Ectodermal cell (in vitro differentiated cells): Measurements from ENCODE around the gene KANSL1L.

ENCODE experiments used
- H3K27ac ChIP-seq: 2 replicates; pipeline ENCODE4 v1.7.0; 2013; ENCODE audit warnings: mild to moderate bottlenecking, low read depth, low read length; ENCODE audit not compliant: insufficient read depth, poor library complexity, severe bottlenecking
- H3K27me3 ChIP-seq: 2 replicates; pipeline ENCODE4 v1.7.0; 2013; ENCODE audit warnings: mild to moderate bottlenecking, low read length; ENCODE audit not compliant: insufficient read depth, control insufficient read depth, poor library complexity, severe bottlenecking
- H3K36me3 ChIP-seq: one replicate; pipeline ENCODE4 v1.7.0; 2013; ENCODE audit warnings: low read length; ENCODE audit not compliant: control insufficient read depth, insufficient read depth
- H3K4me1 ChIP-seq: one replicate; pipeline ENCODE4 v1.7.0; 2013; ENCODE audit warnings: low read length; ENCODE audit not compliant: control insufficient read depth, insufficient read depth
- H3K4me3 ChIP-seq: 2 replicates; pipeline ENCODE4 v1.7.0; 2013; ENCODE audit warnings: low read depth, low read length, control low read depth; ENCODE audit not compliant: insufficient read depth
- H3K9me3 ChIP-seq: 2 replicates; pipeline ENCODE4 v1.7.0; 2013; ENCODE audit warnings: mild to moderate bottlenecking, low read length, moderate library complexity; ENCODE audit not compliant: control insufficient read depth
- WGBS, 2 experiments: methylation state at CpG; one replicate each; pipeline ENCODE4 v1.1.7; 2013; ENCODE audit warnings: missing lambda C conversion rate in 2 of 2; 5-methylcytosine and 5-hydroxymethylcytosine counted together

Gene KANSL1L

DNA sequence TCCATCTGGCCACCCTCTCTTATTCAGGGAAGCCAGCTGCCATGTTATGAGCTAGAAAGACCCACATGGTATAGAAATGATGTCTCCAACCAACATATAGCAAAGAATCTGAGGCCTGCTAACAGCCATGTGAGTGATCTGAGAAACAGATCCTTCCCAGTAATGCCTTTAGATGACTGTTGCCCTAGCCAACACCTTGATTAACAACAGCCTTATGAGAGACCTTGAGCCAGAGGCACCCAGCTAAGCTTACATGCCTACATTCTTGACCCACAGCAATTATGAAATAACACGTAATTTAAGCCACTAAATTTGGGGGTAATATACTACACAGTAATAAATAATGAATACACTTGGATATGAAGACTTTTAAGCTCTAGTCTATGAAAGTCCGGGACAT is 13.0 kb downstream of the KANSL1L start:
- Histone ChIP-seq H3K4me3 (no peak overlapping the region), H3K27ac (no peak overlapping the region), H3K36me3 (peaks cover 10% of the 10 kb centered on the region), H3K9me3 (no peaks in the 10 kb centered on the region), H3K4me1 (no peaks in the 10 kb centered on the region), H3K27me3 (no peaks in the 10 kb centered on the region)
- 94% methylated on average over 1 of the region's 2 CpGs; no CpG with 5 or more reads in 1 of the 2 experiments for WGBS, 2 experiments

DNA sequence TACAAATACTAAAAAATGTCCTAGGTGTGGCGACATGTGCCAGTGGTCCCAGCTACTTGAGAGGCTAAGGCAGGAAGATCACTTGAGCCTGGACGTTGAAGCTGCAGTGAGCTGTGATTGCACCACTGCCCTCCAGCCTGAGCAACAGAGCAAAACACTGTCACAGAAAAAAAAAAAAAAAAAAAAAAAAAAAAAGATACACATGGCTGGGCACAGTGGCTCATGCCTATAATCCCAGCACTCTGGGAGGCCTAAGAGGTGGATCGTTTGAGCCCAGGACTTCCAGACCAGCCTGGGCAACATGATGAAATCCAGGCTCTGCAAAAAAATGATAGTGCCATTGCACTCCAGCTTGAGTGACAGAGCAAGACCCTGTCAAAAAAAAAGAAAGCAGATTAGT is 13.7 kb downstream of the KANSL1L start:
- no peak overlapping the region for H3K27ac ChIP-seq
- no peaks in the 10 kb centered on the region for H3K9me3 ChIP-seq
- no peak overlapping the region for H3K4me3 ChIP-seq
- H3K36me3 ChIP-seq = peaks cover 10% of the 10 kb centered on the region
- no peaks in the 10 kb centered on the region for H3K4me1 ChIP-seq
- no peaks in the 10 kb centered on the region for H3K27me3 ChIP-seq
- WGBS, 2 experiments = 82 to 84% methylated on average over 3 of the region's 3 CpGs

DNA sequence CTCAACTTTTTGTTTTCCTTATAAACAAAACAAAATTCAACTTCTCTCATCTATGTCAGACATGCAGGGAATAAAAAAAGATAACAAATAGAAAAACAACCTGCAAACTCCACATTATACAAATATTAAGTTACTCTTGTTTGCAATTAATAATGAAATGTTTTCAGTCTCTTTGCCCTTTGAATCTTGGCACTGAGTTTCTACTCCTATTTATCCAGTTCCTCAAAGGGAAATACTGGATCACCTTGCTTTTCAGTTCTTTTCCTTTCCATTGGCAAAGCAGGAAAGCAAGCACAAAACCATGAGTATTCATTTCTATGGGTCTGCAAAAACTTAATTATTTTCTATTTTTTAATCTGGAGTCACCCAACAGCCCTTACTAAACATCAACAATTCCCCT is 23.6 kb downstream of the KANSL1L start:
- H3K27me3 ChIP-seq = no peaks in the 10 kb centered on the region
- peaks cover 38% of the 10 kb centered on the region for H3K36me3 ChIP-seq
- H3K4me3 ChIP-seq = no peak overlapping the region
- H3K9me3 ChIP-seq = no peaks in the 10 kb centered on the region
- H3K27ac ChIP-seq = no peak overlapping the region
- no peaks in the 10 kb centered on the region for H3K4me1 ChIP-seq

DNA sequence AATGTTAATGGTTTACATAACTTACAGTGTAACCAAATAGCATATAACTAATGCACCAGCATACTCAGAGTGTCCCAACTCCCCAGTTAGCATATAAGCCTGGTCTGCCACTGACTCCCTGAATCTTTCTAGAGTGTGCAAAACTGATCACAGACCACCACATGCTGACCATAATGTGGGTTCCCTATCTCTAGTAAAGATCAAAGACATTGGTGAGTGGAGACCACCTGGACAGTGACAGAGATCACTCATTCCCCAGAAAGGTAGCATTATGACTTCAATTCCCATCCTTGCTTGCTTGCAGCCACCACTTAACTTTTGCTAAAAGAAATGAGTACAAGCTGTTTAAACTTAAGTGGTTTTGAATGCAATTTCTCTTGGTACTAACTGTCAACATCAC is 39.0 kb downstream of the KANSL1L start:
- no peak overlapping the region for H3K4me3 ChIP-seq
- H3K4me1 ChIP-seq = no peaks in the 10 kb centered on the region
- H3K36me3 ChIP-seq = peaks cover 2% of the 10 kb centered on the region
- H3K27ac ChIP-seq = no peak overlapping the region
- H3K27me3 ChIP-seq = no peaks in the 10 kb centered on the region
- H3K9me3 ChIP-seq = no peaks in the 10 kb centered on the region

DNA sequence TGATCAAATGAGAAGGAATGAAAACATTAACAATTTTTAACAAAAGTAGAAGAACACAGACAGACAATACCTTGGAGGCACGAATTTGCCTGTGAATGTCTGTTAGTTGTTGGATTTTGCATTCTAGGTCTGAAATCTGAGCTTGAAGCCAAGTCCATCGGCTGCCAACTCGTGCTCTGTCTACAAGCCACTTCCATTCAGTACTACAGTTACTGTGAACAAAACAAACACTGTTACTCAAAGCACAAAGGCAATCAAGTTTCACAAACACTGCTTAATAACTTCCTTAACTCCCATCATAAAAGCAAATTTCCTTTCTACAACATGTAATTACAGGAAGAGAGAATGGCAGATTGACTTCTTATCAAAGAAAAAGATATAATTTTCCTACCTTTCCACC is 42.2 kb downstream of the KANSL1L start:
- Histone ChIP-seq H3K27me3 (no peaks in the 10 kb centered on the region), H3K9me3 (no peaks in the 10 kb centered on the region), H3K4me3 (no peak overlapping the region), H3K27ac (no peak overlapping the region), H3K36me3 (peaks cover 13% of the 10 kb centered on the region), H3K4me1 (no peaks in the 10 kb centered on the region)
- 74% methylated on average over 3 of the region's 3 CpGs for WGBS, 2 experiments

DNA sequence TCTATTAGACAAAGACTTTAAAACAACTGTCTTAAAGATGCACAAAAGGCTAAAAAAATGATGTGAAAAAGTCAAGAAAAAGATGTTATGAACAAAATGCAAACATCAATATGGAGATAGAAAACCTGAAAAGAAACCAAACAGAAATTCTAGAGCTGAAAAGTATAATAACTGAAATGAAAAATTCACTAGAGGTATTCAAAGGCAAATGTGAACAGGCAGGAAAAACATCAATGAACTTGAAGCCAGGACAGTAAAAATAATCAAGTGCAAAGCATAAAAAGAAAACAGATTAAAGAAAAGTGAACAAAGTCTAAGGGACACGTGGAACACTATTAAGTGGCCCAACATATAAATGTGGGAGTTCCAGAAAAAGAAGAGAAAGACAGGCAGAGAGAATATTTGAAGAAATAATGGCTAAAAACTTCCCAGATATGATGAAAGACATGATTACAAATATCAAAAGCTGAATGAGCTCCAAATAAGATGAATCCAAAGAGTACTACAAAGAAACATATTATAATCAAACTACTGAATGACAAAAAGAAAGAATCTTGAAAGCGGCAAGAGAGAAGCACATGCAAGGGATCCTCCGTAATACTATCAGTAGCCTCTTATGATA is 57.5 kb downstream of the KANSL1L start:
- H3K27me3 ChIP-seq = no peaks in the 10 kb centered on the region
- no peak overlapping the region for H3K4me3 ChIP-seq
- no peaks in the 10 kb centered on the region for H3K4me1 ChIP-seq
- 85 to 93% methylated on average over 3 of the region's 3 CpGs for WGBS, 2 experiments
- H3K9me3 ChIP-seq = no peaks in the 10 kb centered on the region
- H3K27ac ChIP-seq = no peak overlapping the region
- H3K36me3 ChIP-seq = peaks cover 4% of the 10 kb centered on the region

DNA sequence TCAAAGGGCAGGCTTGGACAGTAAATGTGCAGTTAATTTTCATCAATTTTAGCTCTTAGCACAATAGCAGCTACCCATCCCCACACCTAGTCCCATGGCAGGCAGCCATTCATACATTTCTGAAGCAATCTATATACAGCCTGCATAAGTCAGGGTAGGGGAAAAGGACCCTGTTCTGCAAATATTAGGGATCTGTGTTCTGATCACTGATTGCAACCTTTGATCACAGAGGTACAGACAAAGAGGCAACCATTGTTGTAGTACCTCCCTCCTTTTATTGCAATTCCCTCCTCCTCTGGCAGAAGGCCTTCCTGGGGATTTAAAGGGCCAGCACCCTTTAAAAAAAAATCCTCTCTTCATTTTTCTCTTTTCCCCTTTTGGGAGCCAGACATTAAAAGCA is 58.3 kb downstream of the KANSL1L start:
- peaks cover 4% of the 10 kb centered on the region for H3K36me3 ChIP-seq
- H3K27me3 ChIP-seq = no peaks in the 10 kb centered on the region
- H3K27ac ChIP-seq = no peak overlapping the region
- H3K4me1 ChIP-seq = no peaks in the 10 kb centered on the region
- H3K4me3 ChIP-seq = no peak overlapping the region
- H3K9me3 ChIP-seq = no peaks in the 10 kb centered on the region

DNA sequence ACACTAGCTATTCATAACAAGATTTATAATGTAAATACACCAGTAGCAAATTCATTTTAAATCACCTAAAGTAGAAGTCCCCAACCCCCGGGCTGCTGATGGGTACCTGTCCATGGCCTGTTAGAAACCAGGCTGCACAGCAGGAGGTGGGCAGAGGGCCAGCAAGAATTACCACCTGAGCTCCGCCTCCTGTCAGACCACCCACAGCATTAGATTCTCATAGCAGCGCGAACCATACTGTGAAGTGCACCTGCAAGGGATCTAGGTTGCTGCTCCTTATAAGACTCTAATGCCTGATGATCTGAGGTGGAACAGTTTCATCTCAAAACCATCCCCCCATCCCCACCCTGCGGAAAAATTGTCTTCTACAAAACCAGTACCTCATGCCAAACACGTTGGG is 71.3 kb downstream of the KANSL1L start:
- H3K27ac ChIP-seq = no peak overlapping the region
- no peaks in the 10 kb centered on the region for H3K9me3 ChIP-seq
- H3K36me3 ChIP-seq = no peaks in the 10 kb centered on the region
- H3K27me3 ChIP-seq = no peaks in the 10 kb centered on the region
- 83 to 86% methylated on average over 5 to 6 of the region's 6 CpGs for WGBS, 2 experiments
- no peaks in the 10 kb centered on the region for H3K4me1 ChIP-seq
- H3K4me3 ChIP-seq = no peak overlapping the region

DNA sequence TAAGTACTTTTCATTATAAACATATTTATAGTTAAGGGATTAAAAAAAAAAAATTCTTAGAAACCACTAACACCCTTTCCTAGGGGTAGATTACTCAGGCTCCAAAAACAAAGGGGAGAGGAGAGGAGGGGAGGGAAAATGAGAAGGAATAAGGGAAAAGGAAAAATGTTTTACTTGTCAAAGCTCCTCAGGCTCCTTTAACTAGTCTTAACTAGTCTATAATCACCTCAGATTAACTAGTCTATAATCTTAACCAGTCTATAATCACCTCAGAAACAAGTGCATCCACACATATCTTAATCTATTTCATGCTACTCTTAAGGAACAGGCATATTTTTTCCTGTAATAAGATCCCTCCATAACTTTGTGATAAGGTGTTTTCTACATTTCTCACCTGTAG is 76.4 kb downstream of the KANSL1L start:
- Histone ChIP-seq H3K27ac (no peak overlapping the region), H3K4me3 (no peak overlapping the region), H3K9me3 (no peaks in the 10 kb centered on the region), H3K4me1 (no peaks in the 10 kb centered on the region), H3K36me3 (no peaks in the 10 kb centered on the region), H3K27me3 (no peaks in the 10 kb centered on the region)

DNA sequence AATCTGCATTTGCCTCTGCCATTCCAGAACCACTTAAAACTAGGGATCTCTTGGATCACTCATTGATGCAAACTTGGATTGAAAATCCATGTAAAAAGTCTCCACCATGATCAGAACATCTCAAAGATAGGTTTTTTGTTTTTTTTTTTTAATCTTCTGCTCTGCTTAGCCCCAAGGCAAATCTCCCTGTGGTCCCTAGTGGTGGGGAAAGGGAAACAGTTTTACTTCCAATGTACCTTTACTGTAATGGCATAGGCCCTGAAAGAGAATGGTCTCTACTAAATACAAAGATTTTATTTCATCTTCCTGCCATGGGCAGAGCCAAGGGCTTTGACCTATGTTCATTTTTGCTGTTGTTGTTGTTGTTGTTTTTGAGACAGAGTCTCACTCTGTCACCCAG is 78.4 kb downstream of the KANSL1L start:
- Histone ChIP-seq H3K27me3 (no peaks in the 10 kb centered on the region), H3K4me3 (no peak overlapping the region), H3K9me3 (no peaks in the 10 kb centered on the region), H3K36me3 (no peaks in the 10 kb centered on the region), H3K27ac (no peak overlapping the region), H3K4me1 (no peaks in the 10 kb centered on the region)

DNA sequence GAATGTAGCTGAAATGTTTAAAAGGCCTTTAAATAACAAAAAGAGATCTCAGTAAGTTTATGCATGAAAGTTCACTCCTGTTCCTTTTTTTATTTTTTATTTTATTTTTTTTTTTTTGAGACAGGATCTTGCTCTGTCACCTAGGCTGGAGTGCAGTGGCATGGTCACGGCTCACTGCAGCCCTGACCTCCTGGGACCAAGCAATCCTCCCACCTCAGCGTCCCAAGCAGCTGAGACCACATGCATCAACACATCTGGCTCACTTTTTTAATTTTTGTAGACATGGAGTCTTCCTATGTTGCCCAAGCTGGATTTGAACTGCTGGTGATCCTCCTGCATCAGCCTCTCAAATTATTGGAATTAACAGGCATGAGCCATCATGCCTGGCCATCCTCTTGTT is 84.3 kb downstream of the KANSL1L start:
- Histone ChIP-seq H3K9me3 (no peaks in the 10 kb centered on the region), H3K27ac (no peak overlapping the region), H3K36me3 (no peaks in the 10 kb centered on the region), H3K4me3 (no peak overlapping the region), H3K4me1 (no peaks in the 10 kb centered on the region), H3K27me3 (no peaks in the 10 kb centered on the region)
- 46 to 47% methylated on average over 2 of the region's 2 CpGs for WGBS, 2 experiments
